ENCODE results near the gene PCDHA12.
"Not testable (repeated sequence)": the region's sequence is repeated elsewhere in the genome, so short reads cannot be mapped to it uniquely, and the experiment has no call there.

Gene PCDHA12

GRCh38 chr5:140857987-140858240 is 17.2 kb upstream of the PCDHA12 start:
- DNase-seq (ENCODE audit: low read depth): no peak

GRCh38 chr5:140862441-140863295 is 12.4 kb upstream of the PCDHA12 start:
- no peak for DNase-seq (ENCODE audit: low read depth)

- DNase-seq (ENCODE audit: low read depth): no peak
These were observed 6.2 kb upstream of the PCDHA12 start, which contains the start of gene PCDHA11 for GRCh38 chr5:140868721-140869554. Gene PCDHA11, plus strand, starts transcription at chr5:140868957. Its CDS starts 147 bp downstream, at chr5:140869104.

GRCh38 chr5:140869555-140869886 is 5.6 kb upstream of the PCDHA12 start:
- DNase-seq (ENCODE audit: low read depth): no peak

GRCh38 chr5:140870221-140871201 is 4.6 kb upstream of the PCDHA12 start:
- no peak for DNase-seq (ENCODE audit: low read depth)

GRCh38 chr5:140876541-140877261 is 1.6 kb downstream of the PCDHA12 start:
- not testable (repeated sequence) for DNase-seq (ENCODE audit: low read depth)

GRCh38 chr5:140877262-140877581 is 2.1 kb downstream of the PCDHA12 start:
- no peak for DNase-seq (ENCODE audit: low read depth)

- no peak for DNase-seq (ENCODE audit: low read depth)
These were observed 6.9 kb downstream of the PCDHA12 start, which contains the start of gene PCDHA13 for GRCh38 chr5:140881889-140882590. Gene PCDHA13, plus strand, starts transcription at chr5:140882124. Its CDS starts 145 bp downstream, at chr5:140882269.

- no peak for DNase-seq (ENCODE audit: low read depth)
These were observed 7.4 kb downstream of the PCDHA12 start for GRCh38 chr5:140882591-140882899.

GRCh38 chr5:140883373-140883772 is 8.3 kb downstream of the PCDHA12 start:
- no peak for DNase-seq (ENCODE audit: low read depth)

GRCh38 chr5:140883927-140884697 is 9.0 kb downstream of the PCDHA12 start:
- DNase-seq (ENCODE audit: low read depth): no peak

- DNase-seq (ENCODE audit: low read depth): no peak
These were observed 41.2 kb downstream of the PCDHA12 start for GRCh38 chr5:140916325-140916724.

- DNase-seq (ENCODE audit: low read depth): no peak
These were observed 48.5 kb downstream of the PCDHA12 start for GRCh38 chr5:140923601-140924000.

GRCh38 chr5:140925806-140926442 is 50.8 kb downstream of the PCDHA12 start, which contains the start of gene PCDHAC1:
Gene PCDHAC1, plus strand, starts transcription at chr5:140926299. Its CDS starts 594 bp downstream, at chr5:140926893.
- no peak for DNase-seq (ENCODE audit: low read depth)

- no peak for DNase-seq (ENCODE audit: low read depth)
These were observed 51.5 kb downstream of the PCDHA12 start for GRCh38 chr5:140926443-140927227.

GRCh38 chr5:140927228-140927573 is 52.1 kb downstream of the PCDHA12 start:
- DNase-seq (ENCODE audit: low read depth): no peak

Measured in T follicular helper cell (primary cell).